Measurements from ENCODE around the gene FOXO1. TPM values are rescaled to one million over a fixed set of nuclear protein-coding genes. Genes with fewer than 3 reads are reported as not detected.

The FOXO1 gene
- total RNA-seq, 1 experiment from 2014 or later: 37.7 TPM

GRCh38 chr13:40558656-40559055 is 107.8 kb downstream of the FOXO1 start:
- intact Hi-C loops (cut with micrococcal nuclease): no loop called here
- ChIA-PET POLR2A (interaction anchor here (0.6 to 1.9 kb wide), 3 partner anchors 10 to 182 kb away, joined by 3 to 6 read pairs (median 3); no protein-coding TSS in a partner anchor), CTCF (no interaction called here)
- no peak for DNase-seq (ENCODE audit: unreplicated experiment)
- H3K36me3 Mint-ChIP-seq (ENCODE audit: insufficient read depth, unreplicated experiment): peaks cover 96% of the 10 kb centered on the region
- TF ChIP-seq CTCF (IDR thresholded peaks at IDR 0.05; ENCODE audit: unreplicated experiment): no peak
- no TSS peak for BruUV-seq (replicated peaks)
- peaks cover 23% of the 10 kb centered on the region for H3K4me1 Mint-ChIP-seq (ENCODE audit: insufficient read depth, unreplicated experiment)
- H3K4me3 Mint-ChIP-seq (ENCODE audit: unreplicated experiment): no peak overlapping the region
- H3K27ac Mint-ChIP-seq (ENCODE audit: low read depth, unreplicated experiment): no peak overlapping the region
- H3K27me3 Mint-ChIP-seq (ENCODE audit: insufficient read depth, unreplicated experiment): no peaks in the 10 kb centered on the region
- H3K9me3 Mint-ChIP-seq (ENCODE audit: unreplicated experiment): no peaks in the 10 kb centered on the region

GRCh38 chr13:40556453-40556852 is 110.0 kb downstream of the FOXO1 start:
- POLR2A ChIA-PET: interaction anchor here (0.6 to 1.9 kb wide), 3 partner anchors 8 to 744 kb away, joined by 3 to 6 read pairs (median 5); no protein-coding TSS in a partner anchor
- intact Hi-C loops (cut with micrococcal nuclease): no loop called here
- Mint-ChIP-seq H3K4me1 (ENCODE audit: insufficient read depth, unreplicated experiment) (peaks cover 16% of the 10 kb centered on the region), H3K9me3 (ENCODE audit: unreplicated experiment) (no peaks in the 10 kb centered on the region), H3K27me3 (ENCODE audit: insufficient read depth, unreplicated experiment) (no peaks in the 10 kb centered on the region), H3K36me3 (ENCODE audit: insufficient read depth, unreplicated experiment) (peaks cover 100% of the 10 kb centered on the region), H3K4me3 (ENCODE audit: unreplicated experiment) (no peak overlapping the region), H3K27ac (ENCODE audit: low read depth, unreplicated experiment) (no peak overlapping the region)
- no TSS peak for BruUV-seq (replicated peaks)
- CTCF ChIA-PET: interaction anchor here (0.6 kb wide), 1 partner anchor 221 kb away, joined by 3 read pairs; no protein-coding TSS in a partner anchor
- no peak for TF ChIP-seq CTCF (IDR thresholded peaks at IDR 0.05; ENCODE audit: unreplicated experiment)
- DNase-seq (ENCODE audit: unreplicated experiment): no peak

GRCh38 chr13:40553356-40553755 is 113.1 kb downstream of the FOXO1 start:
- Mint-ChIP-seq H3K4me3 (ENCODE audit: unreplicated experiment) (no peak overlapping the region), H3K27me3 (ENCODE audit: insufficient read depth, unreplicated experiment) (no peaks in the 10 kb centered on the region), H3K4me1 (ENCODE audit: insufficient read depth, unreplicated experiment) (peaks cover 26% of the 10 kb centered on the region), H3K27ac (ENCODE audit: low read depth, unreplicated experiment) (no peak overlapping the region), H3K9me3 (ENCODE audit: unreplicated experiment) (no peaks in the 10 kb centered on the region), H3K36me3 (ENCODE audit: insufficient read depth, unreplicated experiment) (peaks cover 100% of the 10 kb centered on the region)
- POLR2A ChIA-PET: interaction anchor here (0.6 to 1.2 kb wide), 3 partner anchors 100 to 153 kb away, joined by 3 to 4 read pairs (median 4); no protein-coding TSS in a partner anchor
- CTCF ChIA-PET: interaction anchor here (0.6 kb wide), 1 partner anchor 347 kb away, joined by 3 read pairs; no protein-coding TSS in a partner anchor
- DNase-seq (ENCODE audit: unreplicated experiment): no peak
- no peak for TF ChIP-seq CTCF (IDR thresholded peaks at IDR 0.05; ENCODE audit: unreplicated experiment)
- BruUV-seq (replicated peaks): no TSS peak
- intact Hi-C loops (cut with micrococcal nuclease): loop anchor here (5.0 kb wide), 1 partner anchor 109 kb away; no protein-coding TSS in a partner anchor

- H3K4me1 Mint-ChIP-seq (ENCODE audit: insufficient read depth, unreplicated experiment): peaks cover 26% of the 10 kb centered on the region
- no peak overlapping the region for H3K27ac Mint-ChIP-seq (ENCODE audit: low read depth, unreplicated experiment)
- ChIA-PET POLR2A (interaction anchor here (1.2 kb wide), 2 partner anchors 100 to 120 kb away, joined by 4 read pairs; no protein-coding TSS in a partner anchor), CTCF (interaction anchor here (0.6 kb wide), 1 partner anchor 8 kb away, joined by 3 read pairs; no protein-coding TSS in a partner anchor)
- H3K36me3 Mint-ChIP-seq (ENCODE audit: insufficient read depth, unreplicated experiment): peaks cover 100% of the 10 kb centered on the region
- intact Hi-C loops (cut with micrococcal nuclease): loop anchor here (5.0 kb wide), 1 partner anchor 109 kb away; no protein-coding TSS in a partner anchor
- no peaks in the 10 kb centered on the region for H3K9me3 Mint-ChIP-seq (ENCODE audit: unreplicated experiment)
- DNase-seq (ENCODE audit: unreplicated experiment): no peak
- no peak overlapping the region for H3K4me3 Mint-ChIP-seq (ENCODE audit: unreplicated experiment)
- no TSS peak for BruUV-seq (replicated peaks)
- TF ChIP-seq CTCF (IDR thresholded peaks at IDR 0.05; ENCODE audit: unreplicated experiment): no peak
- no peaks in the 10 kb centered on the region for H3K27me3 Mint-ChIP-seq (ENCODE audit: insufficient read depth, unreplicated experiment)
Observed at GRCh38 chr13:40552895-40553294, 113.5 kb downstream of the FOXO1 start.
